Measurements from ENCODE around the gene DNAH12.
A peak's percentile ranks its signal among the peaks of the same experiment; 100 is the strongest.

The DNAH12 gene, protein sequence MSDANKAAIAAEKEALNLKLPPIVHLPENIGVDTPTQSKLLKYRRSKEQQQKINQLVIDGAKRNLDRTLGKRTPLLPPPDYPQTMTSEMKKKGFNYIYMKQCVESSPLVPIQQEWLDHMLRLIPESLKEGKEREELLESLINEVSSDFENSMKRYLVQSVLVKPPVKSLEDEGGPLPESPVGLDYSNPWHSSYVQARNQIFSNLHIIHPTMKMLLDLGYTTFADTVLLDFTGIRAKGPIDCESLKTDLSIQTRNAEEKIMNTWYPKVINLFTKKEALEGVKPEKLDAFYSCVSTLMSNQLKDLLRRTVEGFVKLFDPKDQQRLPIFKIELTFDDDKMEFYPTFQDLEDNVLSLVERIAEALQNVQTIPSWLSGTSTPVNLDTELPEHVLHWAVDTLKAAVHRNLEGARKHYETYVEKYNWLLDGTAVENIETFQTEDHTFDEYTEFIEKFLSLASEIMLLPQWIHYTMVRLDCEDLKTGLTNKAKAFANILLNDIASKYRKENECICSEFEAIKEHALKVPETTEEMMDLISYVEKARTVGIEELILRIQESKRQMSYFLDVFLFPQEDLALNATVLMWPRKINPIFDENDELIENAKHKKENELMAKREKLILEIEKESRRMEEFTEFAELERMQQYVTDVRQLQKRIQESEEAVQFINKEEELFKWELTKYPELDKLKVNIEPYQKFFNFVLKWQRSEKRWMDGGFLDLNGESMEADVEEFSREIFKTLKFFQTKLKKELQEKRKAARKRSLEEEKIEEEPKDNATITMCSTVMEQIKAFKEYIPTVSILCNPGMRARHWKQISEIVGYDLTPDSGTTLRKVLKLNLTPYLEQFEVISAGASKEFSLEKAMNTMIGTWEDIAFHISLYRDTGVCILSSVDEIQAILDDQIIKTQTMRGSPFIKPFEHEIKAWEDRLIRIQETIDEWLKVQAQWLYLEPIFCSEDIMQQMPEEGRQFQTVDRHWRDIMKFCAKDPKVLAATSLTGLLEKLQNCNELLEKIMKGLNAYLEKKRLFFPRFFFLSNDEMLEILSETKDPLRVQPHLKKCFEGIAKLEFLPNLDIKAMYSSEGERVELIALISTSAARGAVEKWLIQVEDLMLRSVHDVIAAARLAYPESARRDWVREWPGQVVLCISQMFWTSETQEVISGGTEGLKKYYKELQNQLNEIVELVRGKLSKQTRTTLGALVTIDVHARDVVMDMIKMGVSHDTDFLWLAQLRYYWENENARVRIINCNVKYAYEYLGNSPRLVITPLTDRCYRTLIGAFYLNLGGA (N-terminal part only)

DNA sequence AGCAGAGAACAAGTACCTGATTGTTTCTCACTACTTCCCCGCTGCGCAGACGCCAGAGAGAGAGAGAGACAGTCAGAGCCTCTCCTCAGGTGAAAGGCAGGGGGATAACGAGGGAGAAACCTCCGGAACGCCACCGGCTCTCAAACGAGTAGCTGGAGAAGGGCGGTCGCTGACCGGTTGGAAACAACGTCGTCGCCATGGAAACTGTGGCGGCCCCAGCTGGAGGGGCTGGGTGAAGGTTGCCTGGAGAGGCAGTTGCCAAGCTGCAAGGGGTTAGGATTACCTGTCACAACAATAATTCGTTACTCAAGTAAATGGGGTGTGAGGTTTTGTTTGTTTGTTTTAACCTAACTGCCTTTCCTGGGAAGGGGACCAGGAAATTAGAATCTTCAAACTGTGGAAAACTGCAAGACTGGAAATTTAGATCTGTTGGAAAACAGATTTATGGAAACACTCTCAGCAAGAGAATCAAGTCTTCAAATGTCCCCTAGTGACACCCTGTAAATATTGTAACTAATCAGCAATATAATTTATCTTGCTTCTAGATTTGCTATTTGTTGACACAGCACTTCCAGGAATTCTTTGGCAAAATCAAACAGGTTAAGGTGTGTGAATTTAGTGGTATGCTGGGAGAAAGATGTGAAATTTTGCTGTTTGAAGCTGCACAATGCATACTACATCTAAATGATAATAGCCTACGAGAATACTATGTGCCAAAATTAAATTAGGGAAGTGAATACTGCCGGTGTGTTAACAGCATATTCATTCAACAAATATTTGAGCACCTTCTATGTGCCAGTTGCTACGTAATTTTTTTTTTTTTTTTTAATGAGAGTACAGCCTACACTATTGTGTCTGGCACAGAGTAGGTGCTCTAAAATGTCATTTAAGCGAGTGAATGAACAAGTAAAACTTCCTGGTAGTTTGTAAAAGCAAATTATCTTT is at the start of gene DNAH12:
TSS of gene DNAH12 (minus strand) at position 164 of the 945 bp plus-strand sequence. CDS start 1,474 bp downstream, outside the sequence.
- DNase-seq = peak; percentile 83

DNA sequence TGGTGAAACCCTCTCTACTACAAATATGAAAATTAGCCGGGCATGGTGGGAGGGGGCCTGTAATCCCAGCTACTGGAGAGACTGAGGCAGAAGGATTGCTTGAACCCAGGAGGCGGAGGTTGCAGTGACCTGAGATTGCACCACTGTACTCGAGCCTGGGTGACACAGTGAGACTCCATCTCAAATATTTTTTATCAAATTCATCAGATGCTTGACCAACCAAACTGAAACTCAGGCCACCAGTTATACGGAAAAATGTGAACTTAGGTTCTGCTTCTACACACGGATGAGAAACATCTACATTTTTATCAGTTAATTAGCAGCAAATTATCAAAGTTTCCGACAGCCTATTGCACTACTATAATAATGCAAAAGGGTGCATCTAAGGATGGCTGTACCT is 48.2 kb upstream of the DNAH12 start:
- no peak for DNase-seq

DNA sequence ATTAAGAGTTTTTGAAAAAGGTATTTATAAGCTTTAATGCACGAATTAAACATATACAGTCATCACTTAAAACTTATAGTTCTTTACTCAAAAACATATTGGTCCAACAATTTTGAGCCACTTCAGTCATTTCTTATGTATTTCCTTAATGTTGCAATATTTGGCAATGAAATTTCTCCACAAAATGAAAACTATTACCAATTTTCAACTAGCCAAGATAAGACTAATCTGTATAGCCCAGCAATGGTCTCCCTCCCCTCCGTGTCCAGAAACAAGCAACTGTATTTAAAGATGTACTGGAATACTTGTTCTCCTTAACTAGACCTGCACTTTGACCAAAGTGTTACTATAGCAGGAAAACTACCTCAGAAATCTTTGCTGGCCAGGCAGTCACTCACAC is 43.8 kb upstream of the DNAH12 start:
- no peak for DNase-seq

DNA sequence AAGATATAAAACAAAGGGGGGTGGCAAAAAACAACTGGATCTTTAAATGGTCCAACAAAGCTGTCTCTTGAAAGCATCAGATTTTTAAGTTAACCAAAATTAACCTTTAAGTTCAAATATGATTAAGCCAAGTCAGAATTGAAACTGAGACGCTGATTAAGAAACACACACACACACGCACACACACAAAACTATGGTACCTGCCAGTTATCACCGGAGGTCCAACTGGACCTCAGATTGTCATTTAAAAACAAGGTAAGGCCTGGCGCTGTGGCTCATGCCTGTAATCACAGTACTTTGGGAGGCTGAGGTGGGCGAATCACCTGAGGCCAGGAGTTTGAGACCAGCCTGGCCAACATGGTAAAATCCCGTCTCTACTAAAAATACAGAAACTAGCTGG is 42.6 kb upstream of the DNAH12 start:
- DNase-seq = no peak

DNA sequence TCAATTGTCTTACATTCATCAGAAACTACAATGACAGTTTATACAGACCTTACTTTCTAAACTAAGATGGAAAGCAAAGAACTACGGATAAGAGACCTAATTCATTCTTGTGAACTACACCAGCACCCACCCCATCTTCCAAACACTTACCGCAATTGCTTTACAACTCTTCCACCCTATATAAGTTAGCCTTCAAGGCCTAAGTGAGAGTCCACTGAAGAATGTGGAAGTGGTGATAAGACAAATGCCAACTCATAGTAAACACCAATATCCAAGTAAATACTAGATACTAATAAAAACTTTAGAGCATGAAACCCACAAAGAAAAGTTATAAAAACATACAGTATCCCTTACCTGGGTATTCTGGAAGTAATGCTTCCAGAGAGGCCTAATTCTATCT is 39.4 kb upstream of the DNAH12 start:
- DNase-seq = no peak

DNA sequence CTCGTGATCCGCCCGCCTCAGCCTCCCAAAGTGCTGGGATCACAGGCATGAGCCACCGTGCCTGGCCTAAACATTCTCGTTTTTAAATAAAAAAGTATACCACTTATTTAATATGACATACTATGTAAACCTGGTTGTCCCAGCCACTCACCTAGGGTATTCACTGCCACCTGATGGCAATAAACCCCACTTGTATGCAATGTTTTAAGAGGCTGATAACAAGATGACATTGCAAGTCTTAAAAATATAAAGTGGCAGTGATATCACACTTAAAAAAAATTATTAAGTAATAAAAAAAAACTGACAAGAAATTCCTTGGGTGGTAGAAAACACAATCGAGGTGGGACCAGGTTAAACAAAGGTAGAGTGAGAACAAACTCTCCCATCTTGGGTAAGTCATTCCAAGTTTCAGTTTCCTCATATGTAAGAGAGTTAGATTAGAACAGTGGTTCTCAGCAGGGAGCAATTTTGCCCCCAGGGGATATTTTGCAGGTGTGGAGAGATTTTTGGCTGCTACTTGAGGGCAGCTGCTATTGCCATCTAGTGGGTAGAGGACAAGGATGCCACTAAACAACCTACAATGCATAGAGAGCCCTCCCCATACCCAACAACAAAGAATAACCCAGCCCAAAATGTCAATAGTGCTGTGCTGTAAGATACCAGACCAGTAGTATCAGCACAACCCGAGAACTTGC is 38.5 kb upstream of the DNAH12 start:
- no peak for DNase-seq

DNA sequence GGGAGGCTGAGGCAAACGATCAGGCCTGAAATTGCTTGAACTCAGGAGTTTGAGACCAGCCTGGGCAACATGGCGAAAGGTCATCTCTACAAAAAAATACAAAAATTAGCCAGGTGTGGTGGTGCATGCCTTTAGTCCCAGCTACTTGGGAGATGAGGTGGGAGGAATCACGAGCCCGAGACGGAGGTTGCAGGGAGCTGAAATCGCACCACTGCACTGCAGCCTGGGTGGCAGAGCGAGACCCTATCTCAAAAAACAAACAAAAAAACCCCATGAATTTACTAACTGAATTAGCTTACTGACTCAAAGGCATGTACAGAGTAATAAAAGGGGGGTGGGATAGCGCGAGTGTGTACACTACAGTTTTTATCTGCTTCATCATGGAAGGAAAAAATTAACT is 33.7 kb upstream of the DNAH12 start:
- no peak for DNase-seq

DNA sequence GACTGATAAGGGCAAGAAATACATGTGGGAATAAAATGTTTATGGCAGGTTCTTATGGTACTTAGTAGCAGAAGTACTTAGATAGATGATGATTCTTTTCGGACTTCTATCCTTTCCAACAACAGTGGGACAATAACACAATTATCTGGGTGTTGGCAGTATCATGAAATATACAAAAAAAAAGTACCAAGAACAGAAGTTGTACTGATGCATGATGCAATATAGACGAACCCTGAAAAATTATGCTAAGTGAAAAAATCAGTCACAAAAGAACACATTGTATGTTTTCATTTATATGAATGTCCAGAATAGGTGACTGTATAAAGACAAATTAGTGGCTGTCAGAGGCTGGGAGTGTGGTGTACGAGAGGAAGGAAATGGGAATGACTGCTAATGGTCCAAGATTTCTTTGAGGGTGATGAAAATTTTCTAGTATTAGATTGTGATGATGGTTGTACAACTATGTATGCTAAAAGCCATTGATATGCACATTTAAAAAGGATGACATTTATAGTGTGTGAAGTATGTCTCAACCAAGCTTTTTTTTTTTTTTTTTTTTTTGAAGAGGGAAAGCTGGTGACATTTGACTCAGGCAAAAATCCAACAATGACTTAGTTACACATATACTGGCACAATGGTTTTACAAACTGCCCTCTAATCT is 32.0 kb upstream of the DNAH12 start:
- DNase-seq = no peak

DNA sequence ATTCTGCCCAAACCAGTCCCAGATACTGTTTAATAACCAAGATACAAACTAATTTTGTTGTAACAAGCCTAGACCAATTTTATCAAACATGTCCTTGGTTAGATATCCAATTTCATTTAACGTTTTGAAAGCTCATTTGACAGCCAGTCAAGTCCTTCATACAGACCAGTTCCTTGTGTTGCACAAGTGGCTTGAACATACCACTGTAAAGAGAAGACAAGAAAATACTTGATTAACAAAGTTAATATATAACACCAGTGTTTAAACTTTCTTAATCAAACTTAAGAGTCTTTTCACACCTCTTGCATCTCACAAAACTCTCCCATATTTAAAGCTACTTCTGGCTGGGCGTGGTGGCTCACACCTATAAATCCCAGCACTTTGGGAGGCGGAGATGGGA is 28.0 kb upstream of the DNAH12 start:
- DNase-seq = no peak

DNA sequence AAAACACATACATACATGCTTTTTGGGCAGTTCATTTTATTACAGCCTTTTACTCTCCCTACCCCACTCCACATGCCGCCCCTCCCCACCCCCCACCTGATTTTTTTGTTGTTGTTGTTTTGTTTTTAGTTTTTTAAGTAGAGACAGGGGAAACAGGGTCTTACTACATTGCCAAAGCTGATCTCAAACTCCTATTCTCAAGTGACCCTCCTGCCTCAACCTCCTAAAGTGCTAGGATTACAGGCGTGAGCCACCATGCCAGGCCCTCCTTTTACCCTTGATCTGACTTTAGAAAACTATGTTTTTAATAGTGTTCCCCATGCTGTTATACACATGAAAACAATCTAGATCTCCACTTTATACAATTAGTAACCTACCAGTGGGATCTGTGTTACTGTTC is 26.7 kb upstream of the DNAH12 start:
- DNase-seq = no peak

DNA sequence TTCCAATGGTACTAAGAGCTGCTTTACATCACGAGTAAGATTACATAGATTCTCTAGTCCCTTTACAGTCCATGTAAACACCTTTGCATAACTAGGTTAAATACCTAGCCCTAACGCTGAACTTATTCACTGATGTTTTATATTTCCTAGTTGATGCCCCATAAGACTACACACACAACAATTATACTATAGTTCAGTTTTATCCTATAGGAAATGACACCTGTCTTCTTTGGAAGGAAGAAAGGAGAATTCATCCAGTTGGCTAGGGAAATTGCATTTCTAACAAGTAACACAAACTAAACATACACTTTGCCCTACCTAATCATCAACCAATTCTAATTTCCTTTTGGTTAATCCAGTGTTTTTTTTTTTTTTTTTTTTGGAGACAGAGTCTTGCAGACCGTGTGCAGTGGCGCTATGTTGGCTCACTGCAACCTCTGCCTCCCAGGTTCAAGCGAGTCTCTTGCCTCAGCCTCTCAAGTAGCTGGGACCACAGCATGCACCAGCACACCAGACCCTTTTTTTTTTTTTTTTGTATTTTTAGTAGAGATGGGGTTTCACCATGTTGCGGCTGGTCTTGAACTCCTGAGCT is 25.8 kb upstream of the DNAH12 start:
- DNase-seq = no peak

DNA sequence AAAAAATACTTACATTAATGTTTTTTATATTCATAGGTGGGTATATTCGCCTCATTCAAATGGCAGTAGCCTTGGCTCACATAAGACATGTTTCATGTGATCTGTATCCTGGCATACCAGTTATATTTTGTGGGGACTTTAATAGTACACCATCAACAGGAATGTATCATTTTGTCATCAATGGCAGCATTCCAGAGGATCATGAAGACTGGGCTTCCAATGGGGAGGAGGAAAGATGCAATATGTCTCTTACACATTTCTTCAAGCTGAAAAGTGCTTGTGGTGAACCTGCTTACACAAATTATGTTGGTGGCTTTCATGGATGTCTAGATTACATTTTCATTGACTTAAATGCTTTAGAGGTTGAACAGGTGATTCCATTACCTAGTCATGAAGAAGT is 15.4 kb upstream of the DNAH12 start:
- DNase-seq = no peak

DNA sequence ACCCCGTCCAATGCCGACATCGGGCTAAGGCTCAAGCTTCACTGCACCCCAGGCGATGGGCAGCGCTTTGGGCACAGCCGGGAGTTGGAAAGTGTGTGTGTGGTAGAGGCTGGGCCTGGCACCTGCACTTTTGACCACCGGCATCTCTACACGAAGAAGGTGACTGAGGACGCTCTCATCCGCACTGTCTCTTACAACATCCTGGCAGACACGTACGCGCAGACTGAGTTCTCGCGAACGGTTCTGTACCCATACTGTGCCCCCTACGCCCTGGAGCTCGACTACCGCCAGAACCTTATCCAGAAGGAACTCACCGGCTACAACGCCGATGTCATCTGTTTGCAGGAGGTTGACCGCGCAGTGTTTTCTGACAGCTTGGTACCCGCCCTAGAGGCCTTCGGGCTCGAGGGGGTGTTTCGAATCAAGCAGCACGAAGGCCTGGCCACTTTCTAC is 13.0 kb upstream of the DNAH12 start:
- no peak for DNase-seq

DNA sequence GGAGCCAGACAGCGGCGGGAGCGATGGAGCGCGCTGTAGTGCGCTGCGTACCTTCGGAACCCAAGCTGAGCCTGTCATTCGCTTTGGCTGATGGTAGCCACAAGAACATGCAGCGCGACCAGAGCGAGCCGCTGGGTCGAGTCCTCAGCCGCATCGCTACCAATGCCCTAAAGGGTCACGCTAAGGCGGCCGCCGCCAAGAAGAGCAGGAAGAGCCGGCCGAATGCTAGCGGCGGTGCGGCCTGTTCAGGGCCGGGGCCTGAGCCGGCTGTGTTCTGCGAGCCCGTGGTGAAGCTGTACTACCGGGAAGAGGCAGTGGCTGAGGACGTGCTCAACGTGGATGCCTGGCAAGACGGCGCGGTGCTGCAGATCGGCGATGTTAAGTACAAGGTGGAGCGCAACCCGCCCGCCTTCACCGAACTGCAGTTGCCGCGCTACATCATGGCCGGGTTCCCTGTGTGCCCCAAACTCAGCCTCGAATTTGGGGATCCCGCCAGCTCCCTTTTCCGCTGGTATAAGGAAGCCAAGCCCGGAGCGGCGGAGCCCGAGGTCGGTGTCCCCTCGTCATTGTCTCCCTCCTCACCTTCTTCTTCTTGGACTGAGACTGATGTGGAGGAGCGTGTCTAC is 12.4 kb upstream of the DNAH12 start:
- DNase-seq = no peak

DNA sequence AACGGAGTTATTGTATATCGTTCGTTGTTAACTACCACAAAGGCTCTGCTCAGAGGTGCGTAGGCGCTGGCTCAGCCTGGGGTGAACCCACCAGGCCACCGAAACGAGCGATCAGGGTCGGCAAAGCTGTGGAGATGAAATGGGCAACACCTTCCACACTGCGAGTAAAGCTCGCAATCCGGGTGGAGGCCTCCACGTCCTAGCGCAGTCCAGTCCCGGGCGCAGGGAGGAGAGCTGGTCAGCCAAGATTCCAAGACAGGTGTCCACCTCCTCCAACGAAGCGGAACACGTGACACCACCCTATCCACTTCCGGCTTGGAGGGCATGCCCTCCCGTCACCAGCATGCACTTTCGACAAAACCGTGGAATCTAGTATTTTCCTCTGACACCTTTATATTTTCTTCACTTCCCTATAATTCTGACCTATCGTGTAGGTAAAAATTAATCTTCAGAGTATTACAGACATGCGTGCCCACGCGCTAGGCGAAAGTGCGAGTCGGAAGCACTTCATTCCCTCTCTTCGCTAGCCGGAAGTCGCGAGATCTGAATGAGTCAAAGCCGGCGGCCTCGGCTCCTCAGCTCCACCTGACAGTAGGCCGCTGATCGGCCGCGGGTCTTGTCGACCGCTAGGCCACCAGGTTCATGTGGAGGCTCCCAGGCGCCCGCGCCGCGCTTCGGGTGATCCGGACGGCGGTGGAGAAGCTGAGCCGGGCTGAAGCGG is 11.8 kb upstream of the DNAH12 start, which contains the start of gene PDE12:
TSS of gene PDE12 (plus strand) at position 537 of the 721 bp plus-strand sequence. CDS start at position 643, 106 bp downstream.
- peak; percentile 73 for DNase-seq

DNA sequence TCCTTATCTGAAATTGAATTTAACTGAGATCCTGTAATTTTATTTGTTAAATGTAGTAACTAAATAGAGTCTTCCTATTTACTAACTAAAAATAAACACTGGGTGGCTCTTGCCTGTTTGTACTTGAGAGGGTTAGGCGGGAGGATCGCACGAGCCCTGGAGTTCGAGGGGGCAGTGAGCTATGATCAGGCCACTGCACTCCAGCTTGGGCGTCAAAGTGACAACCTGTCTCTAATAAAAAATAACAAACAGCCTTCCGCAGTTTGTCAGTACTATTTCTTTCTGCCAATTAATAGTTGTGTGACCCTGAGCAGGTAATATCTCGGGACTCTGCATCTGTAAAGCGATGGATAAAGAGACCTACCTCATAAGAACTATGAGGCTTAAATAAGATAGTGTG is 11.2 kb upstream of the DNAH12 start:
- DNase-seq = no peak

DNA sequence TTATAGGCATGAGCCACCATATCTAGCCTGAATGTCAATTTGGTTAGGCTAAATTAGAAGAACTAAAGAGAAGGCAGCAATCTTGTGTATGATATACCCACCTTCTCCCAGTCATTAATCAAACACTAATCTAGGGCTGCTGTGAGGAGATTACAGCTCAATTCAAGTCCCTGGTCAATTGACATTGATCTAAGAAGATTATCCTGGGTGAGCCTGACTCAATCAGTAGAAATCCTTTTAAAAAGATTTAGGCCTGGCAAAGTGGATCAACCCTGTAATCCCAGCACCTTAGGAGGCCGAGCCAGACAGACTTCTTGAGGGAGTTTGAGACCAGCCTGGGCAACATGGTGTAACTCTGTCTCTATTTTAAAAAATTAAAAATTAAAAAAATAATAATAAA is 2.5 kb upstream of the DNAH12 start:
- no peak for DNase-seq

DNA sequence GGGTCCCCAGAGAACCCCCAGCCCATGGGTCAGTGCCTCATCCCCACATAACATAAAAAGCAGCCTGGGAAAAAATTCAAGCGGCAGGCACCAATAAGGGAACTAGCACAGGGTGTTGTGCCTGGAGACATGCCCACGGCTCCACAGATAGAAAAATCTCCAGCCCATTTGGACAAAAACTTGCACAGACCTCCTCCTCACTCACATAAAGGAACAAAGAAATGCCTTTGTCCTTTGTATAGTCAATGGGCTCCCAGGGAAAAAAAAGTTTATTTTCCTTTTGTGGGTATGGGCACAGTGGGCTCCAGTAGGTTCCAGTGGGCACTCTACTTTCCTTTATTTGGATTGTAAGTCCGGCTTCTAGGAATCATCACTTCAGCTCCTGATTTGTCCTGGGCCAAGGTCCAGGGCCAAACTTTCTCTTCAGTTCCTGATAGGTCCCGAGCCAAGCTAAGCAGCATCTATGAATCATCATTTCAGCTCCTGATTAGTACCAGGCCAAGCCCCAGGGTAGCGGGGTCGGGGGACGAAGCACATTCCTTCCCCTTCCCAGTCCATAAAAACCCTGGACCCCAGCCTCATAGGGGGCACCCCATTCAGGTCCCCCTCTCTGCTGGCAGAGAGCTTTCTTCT is 1.6 kb upstream of the DNAH12 start:
- DNase-seq = no peak

DNA sequence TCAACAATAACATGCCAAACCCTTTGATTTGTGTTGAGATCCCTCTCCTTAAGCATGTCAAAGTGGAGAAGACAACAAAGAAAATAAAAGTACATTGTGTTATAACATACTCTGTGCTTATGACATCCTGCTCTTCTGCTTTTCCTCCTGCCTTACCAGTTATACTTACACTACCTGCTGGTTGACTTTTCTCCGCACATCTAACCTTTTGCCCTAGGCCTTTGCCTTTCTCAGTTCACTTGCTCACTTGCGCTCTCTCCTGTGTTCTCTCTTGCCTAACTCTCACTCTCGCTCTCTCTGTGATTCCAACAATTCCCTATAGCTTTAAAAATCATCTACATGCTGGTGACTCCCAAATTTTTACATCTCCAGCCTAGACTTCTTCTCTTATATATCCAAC is 5.7 kb downstream of the DNAH12 start:
- DNase-seq = no peak

Data from NCI-H1105 treated with DMSO at 0.1 percent for 48 hours (cell line).